Right renal pelvis (tissue), 4 donors: Measurements from ENCODE around the gene DACH1. TPM values are rescaled to one million over a fixed set of nuclear protein-coding genes. Genes with fewer than 3 reads are reported as not detected.

ENCODE experiments used
- DNase-seq, 4 donors: peaks; one replicate each; pipeline ENCODE4 v3.0.0-alpha.2; 2013; ENCODE audit warnings: low read depth in 4 of 4, low spot score in 3 of 4, missing footprints in 1 of 4
- polyA plus RNA-seq, 4 donors: library from polyadenylated mRNA; unstranded; fragments of 120-200 nt; gene quantifications; one replicate each; pipeline ENCODE4 v1.2.1, GENCODE V29; 2013; ENCODE audit not compliant: insufficient read length in 4 of 4

Gene DACH1
- polyA plus RNA-seq, 4 donors, result 107 to 136 (median 124) TPM

- DNase-seq, result no peak
These were observed 36.3 kb downstream of the DACH1 start for GRCh38 chr13:71830736-71831135.

- no peak for DNase-seq
These were observed 36.7 kb downstream of the DACH1 start for GRCh38 chr13:71830323-71830722.

- no peak for DNase-seq
These were observed 37.5 kb downstream of the DACH1 start for GRCh38 chr13:71829547-71829946.

GRCh38 chr13:71828564-71828963 is 38.4 kb downstream of the DACH1 start:
- DNase-seq, result no peak

GRCh38 chr13:71828117-71828516 is 38.9 kb downstream of the DACH1 start:
- DNase-seq, result no peak

- DNase-seq, result no peak
These were observed 39.8 kb downstream of the DACH1 start for GRCh38 chr13:71827241-71827640.

GRCh38 chr13:71820699-71821098 is 46.3 kb downstream of the DACH1 start:
- no peak for DNase-seq

- no peak for DNase-seq
These were observed 49.7 kb downstream of the DACH1 start for GRCh38 chr13:71817335-71817734.

GRCh38 chr13:71814806-71815360 is 52.1 kb downstream of the DACH1 start:
- DNase-seq, result no peak

GRCh38 chr13:71813187-71813586 is 53.8 kb downstream of the DACH1 start:
- no peak for DNase-seq

GRCh38 chr13:71811344-71811743 is 55.7 kb downstream of the DACH1 start:
- DNase-seq, result no peak

GRCh38 chr13:71808708-71809107 is 58.3 kb downstream of the DACH1 start:
- DNase-seq, result no peak

GRCh38 chr13:71806886-71807285 is 60.1 kb downstream of the DACH1 start:
- no peak for DNase-seq

- no peak for DNase-seq
These were observed 63.9 kb downstream of the DACH1 start for GRCh38 chr13:71803066-71803465.

GRCh38 chr13:71801781-71802180 is 65.2 kb downstream of the DACH1 start:
- DNase-seq, result no peak

GRCh38 chr13:71801165-71801760 is 65.7 kb downstream of the DACH1 start:
- DNase-seq, result no peak

GRCh38 chr13:71799324-71799723 is 67.7 kb downstream of the DACH1 start:
- DNase-seq, result no peak

GRCh38 chr13:71798707-71799106 is 68.3 kb downstream of the DACH1 start:
- DNase-seq, result no peak

GRCh38 chr13:71797517-71797916 is 69.5 kb downstream of the DACH1 start:
- DNase-seq, result no peak

GRCh38 chr13:71789693-71790329 is 77.2 kb downstream of the DACH1 start:
- DNase-seq, result no peak

GRCh38 chr13:71789037-71789436 is 78.0 kb downstream of the DACH1 start:
- DNase-seq, result no peak

GRCh38 chr13:71787414-71787813 is 79.6 kb downstream of the DACH1 start:
- no peak for DNase-seq
